ENCODE measurements around the gene DPF3. TPM values are rescaled to one million over a fixed set of nuclear protein-coding genes. Genes with fewer than 3 reads are reported as not detected.

The DPF3 gene
- total RNA-seq, 4 donors from 2014 or later: 16.7 to 27.8 (median 20.3) TPM

- ATAC-seq (no peak), DNase-seq (no peak)
- Histone ChIP-seq H3K36me3 (no peaks in the 10 kb centered on the region), H3K4me3 (no peak overlapping the region), H3K27me3 (no peaks in the 10 kb centered on the region), H3K9me3 (no peaks in the 10 kb centered on the region), H3K4me1 (peaks cover 74 to 75% of the 10 kb centered on the region in 2 donors), H3K27ac (peak overlapping the region; percentile 87 to 93 (median 92))
- in situ Hi-C loops (cut with MboI; ENCODE audit: low sequenced_read_pairs in 4 of 4): no loop called here
- intact Hi-C loops (cut with DNase I; ENCODE audit: low total_unique reads): no loop called here
- TF ChIP-seq POLR2A (IDR thresholded peaks at IDR 0.05) (no peak), CTCF (IDR thresholded peaks at IDR 0.05 in 4 of 5, conservative IDR thresholded peaks at IDR 0.05 in 1 of 5) (no peak)
Observed at GRCh38 chr14:72793156-72793939, 100.6 kb downstream of the DPF3 start.

- H3K4me1 ChIP-seq: peaks cover 65 to 72% of the 10 kb centered on the region in 2 donors
- in situ Hi-C loops (cut with MboI; ENCODE audit: low sequenced_read_pairs in 4 of 4): no loop called here
- H3K27ac ChIP-seq: peak overlapping the region; percentile 87 to 93 (median 92)
- peak; percentile 78 to 90 for DNase-seq
- H3K9me3 ChIP-seq: no peaks in the 10 kb centered on the region
- ATAC-seq: peak; percentile 75 to 76
- H3K4me3 ChIP-seq: peak overlapping the region in 2 of 4 donors; percentile 2 to 22
- TF ChIP-seq CTCF (IDR thresholded peaks at IDR 0.05 in 4 of 5, conservative IDR thresholded peaks at IDR 0.05 in 1 of 5): no peak
- no peak for TF ChIP-seq POLR2A (IDR thresholded peaks at IDR 0.05)
- intact Hi-C loops (cut with DNase I; ENCODE audit: low total_unique reads): no loop called here
- no peaks in the 10 kb centered on the region for H3K36me3 ChIP-seq
- no peaks in the 10 kb centered on the region for H3K27me3 ChIP-seq
Observed at GRCh38 chr14:72792051-72792788, 101.7 kb downstream of the DPF3 start.

- DNase-seq (peak; percentile 64 to 92), ATAC-seq (peak; percentile 65 to 70)
- Histone ChIP-seq H3K27ac (peak overlapping the region; percentile 87 to 93 (median 92)), H3K9me3 (no peaks in the 10 kb centered on the region), H3K36me3 (no peaks in the 10 kb centered on the region), H3K4me3 (peak overlapping the region in 2 of 4 donors; percentile 1 to 9), H3K27me3 (no peaks in the 10 kb centered on the region), H3K4me1 (peaks cover 55 to 63% of the 10 kb centered on the region in 2 donors)
- intact Hi-C loops (cut with DNase I; ENCODE audit: low total_unique reads) (no loop called here), in situ Hi-C loops (cut with MboI; ENCODE audit: low sequenced_read_pairs in 4 of 4) (no loop called here)
- TF ChIP-seq CTCF (IDR thresholded peaks at IDR 0.05 in 4 of 5, conservative IDR thresholded peaks at IDR 0.05 in 1 of 5) (no peak), POLR2A (IDR thresholded peaks at IDR 0.05) (peak in 1 of 2 donors; percentile 14)
Observed at GRCh38 chr14:72790887-72791566, 102.9 kb downstream of the DPF3 start.

GRCh38 chr14:72788972-72789728 lies 104.8 kb downstream of the DPF3 start:
- TF ChIP-seq POLR2A (IDR thresholded peaks at IDR 0.05) (no peak), CTCF (IDR thresholded peaks at IDR 0.05 in 4 of 5, conservative IDR thresholded peaks at IDR 0.05 in 1 of 5) (peak in 2 of 5 experiments; percentile 10 to 27)
- ATAC-seq: no peak
- in situ Hi-C loops (cut with MboI; ENCODE audit: low sequenced_read_pairs in 4 of 4): no loop called here
- Histone ChIP-seq H3K4me3 (no peak overlapping the region), H3K4me1 (peaks cover 52 to 58% of the 10 kb centered on the region in 2 donors), H3K9me3 (no peaks in the 10 kb centered on the region), H3K27me3 (no peaks in the 10 kb centered on the region), H3K27ac (peak overlapping the region; percentile 87 to 93 (median 92)), H3K36me3 (no peaks in the 10 kb centered on the region)
- DNase-seq: peak in 1 of 2 donors; percentile 50
- intact Hi-C loops (cut with DNase I; ENCODE audit: low total_unique reads): no loop called here

All from gastrocnemius medialis (tissue), 4 donors.